Gastroesophageal sphincter (tissue), 3 donors: ENCODE data around the gene UBE2I.

ENCODE experiments used
- EP300 ChIP-seq: sonication (generic); formaldehyde crosslinking; IDR thresholded peaks from one replicate; pipeline ENCODE4 v1.6.1; 2017; ENCODE audit warnings: antibody characterized with exemption, mild to moderate bottlenecking
- POLR2A ChIP-seq, 2 donors: fragments of 450-650 bp; IDR thresholded peaks; one replicate each; pipeline ENCODE4 v1.6.1; 2017; ENCODE audit warnings: antibody characterized with exemption in 2 of 2, mild to moderate bottlenecking in 2 of 2, moderate library complexity in 1 of 2
- TF ChIP-seq, protein P1 (sequence below), 4 experiments: fragments of 200-600 bp in 2 of 4; fragments of 450-650 bp in 2 of 4; sonication (generic) in 1 of 4; IDR thresholded peaks; one replicate each; pipeline ENCODE4 v1.5.1; 2017 to 2019; ENCODE audit warnings: antibody characterized with exemption in 4 of 4, mild to moderate bottlenecking in 2 of 4, moderate library complexity in 2 of 4

DNA sequence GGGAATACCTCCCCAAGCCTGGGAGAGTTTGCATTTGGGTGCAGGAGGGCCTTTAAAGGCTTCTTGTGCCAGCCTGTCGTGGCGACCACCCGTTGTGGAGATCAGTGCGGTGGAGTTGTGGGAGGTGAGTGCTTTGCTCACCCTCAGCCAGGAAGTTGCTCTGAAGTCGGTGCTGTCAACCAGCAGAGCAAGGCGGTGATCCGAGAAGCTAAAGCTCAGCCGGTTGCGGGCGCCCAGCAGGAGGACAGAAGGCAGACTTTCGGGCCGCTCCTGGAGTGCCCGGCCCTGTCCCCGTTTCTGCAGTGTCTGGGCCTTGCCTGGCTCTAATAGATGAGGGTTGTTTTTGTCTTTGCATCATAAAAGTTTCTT lies 1.4 kb downstream of the UBE2I start:
- TF ChIP-seq, protein P1, sequence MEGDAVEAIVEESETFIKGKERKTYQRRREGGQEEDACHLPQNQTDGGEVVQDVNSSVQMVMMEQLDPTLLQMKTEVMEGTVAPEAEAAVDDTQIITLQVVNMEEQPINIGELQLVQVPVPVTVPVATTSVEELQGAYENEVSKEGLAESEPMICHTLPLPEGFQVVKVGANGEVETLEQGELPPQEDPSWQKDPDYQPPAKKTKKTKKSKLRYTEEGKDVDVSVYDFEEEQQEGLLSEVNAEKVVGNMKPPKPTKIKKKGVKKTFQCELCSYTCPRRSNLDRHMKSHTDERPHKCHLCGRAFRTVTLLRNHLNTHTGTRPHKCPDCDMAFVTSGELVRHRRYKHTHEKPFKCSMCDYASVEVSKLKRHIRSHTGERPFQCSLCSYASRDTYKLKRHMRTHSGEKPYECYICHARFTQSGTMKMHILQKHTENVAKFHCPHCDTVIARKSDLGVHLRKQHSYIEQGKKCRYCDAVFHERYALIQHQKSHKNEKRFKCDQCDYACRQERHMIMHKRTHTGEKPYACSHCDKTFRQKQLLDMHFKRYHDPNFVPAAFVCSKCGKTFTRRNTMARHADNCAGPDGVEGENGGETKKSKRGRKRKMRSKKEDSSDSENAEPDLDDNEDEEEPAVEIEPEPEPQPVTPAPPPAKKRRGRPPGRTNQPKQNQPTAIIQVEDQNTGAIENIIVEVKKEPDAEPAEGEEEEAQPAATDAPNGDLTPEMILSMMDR (IDR thresholded peaks at IDR 0.05) = no peak
- TF ChIP-seq POLR2A (IDR thresholded peaks at IDR 0.05) (no peak), EP300 (no peak)
